ENCODE measurements around the gene HEPACAM2.

DNA sequence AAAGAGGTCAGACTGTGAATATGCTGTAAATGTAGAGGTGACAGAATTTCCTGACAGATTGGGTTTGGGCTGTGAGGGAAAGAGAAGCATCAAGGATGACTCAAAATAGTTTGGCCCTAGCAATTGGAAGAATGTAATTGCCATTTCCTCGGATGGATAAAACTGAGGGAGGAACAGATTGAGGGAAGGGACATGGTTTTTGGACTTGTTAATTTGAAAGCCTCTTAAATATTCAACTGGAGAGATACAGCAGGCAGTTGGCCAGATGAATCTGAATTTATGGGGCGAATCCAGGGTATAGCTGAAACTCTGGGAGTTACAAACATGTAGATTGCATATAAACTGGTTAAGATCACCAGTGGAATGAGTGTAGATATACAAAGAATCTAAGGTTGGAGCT, 9.3 kb upstream of the HEPACAM2 start:
- TF ChIP-seq, protein P1, sequence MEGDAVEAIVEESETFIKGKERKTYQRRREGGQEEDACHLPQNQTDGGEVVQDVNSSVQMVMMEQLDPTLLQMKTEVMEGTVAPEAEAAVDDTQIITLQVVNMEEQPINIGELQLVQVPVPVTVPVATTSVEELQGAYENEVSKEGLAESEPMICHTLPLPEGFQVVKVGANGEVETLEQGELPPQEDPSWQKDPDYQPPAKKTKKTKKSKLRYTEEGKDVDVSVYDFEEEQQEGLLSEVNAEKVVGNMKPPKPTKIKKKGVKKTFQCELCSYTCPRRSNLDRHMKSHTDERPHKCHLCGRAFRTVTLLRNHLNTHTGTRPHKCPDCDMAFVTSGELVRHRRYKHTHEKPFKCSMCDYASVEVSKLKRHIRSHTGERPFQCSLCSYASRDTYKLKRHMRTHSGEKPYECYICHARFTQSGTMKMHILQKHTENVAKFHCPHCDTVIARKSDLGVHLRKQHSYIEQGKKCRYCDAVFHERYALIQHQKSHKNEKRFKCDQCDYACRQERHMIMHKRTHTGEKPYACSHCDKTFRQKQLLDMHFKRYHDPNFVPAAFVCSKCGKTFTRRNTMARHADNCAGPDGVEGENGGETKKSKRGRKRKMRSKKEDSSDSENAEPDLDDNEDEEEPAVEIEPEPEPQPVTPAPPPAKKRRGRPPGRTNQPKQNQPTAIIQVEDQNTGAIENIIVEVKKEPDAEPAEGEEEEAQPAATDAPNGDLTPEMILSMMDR (IDR thresholded peaks at IDR 0.05) = no peak
- TF ChIP-seq POLR2A (IDR thresholded peaks at IDR 0.05) = no peak
